Endothelial cell of umbilical vein (primary cell): Measurements from ENCODE around the gene FBXL14.

Experiments
- CTCF ChIP-seq, 2 donors: IDR thresholded peaks; 1 replicate in 1 of 2; 2 replicates in 1 of 2; pipeline ENCODE4 v1.5.1; 2011; ENCODE audit warnings: low read length in 2 of 2, mild to moderate bottlenecking in 2 of 2, moderate library complexity in 2 of 2, control low read depth in 1 of 2, inconsistent platforms in 1 of 2, low read depth in 1 of 2; ENCODE audit not compliant: insufficient read depth in 1 of 2; ENCODE audit errors: extremely low read depth in 1 of 2
- EZH2 ChIP-seq: IDR thresholded peaks from 2 replicates; pipeline ENCODE4 v1.6.1; 2012; ENCODE audit warnings: borderline replicate concordance, low read depth, mild to moderate bottlenecking, moderate library complexity, low read length, inconsistent platforms; ENCODE audit not compliant: severe bottlenecking
- FOS ChIP-seq: IDR thresholded peaks from 2 replicates; pipeline ENCODE4 v1.6.1; 2011; ENCODE audit warnings: mild to moderate bottlenecking, low read length, moderate library complexity, borderline replicate concordance; ENCODE audit not compliant: insufficient read depth
- MAX ChIP-seq: IDR thresholded peaks from 2 replicates; pipeline ENCODE4 v1.6.1; 2011; ENCODE audit not compliant: insufficient read depth, insufficient read length
- POLR2AphosphoS5 ChIP-seq: IDR thresholded peaks from 2 replicates; pipeline ENCODE4 v1.6.1; 2012; ENCODE audit warnings: low read depth, mild to moderate bottlenecking, control low read depth, low read length, moderate library complexity; ENCODE audit not compliant: insufficient read depth

- TF ChIP-seq CTCF (IDR thresholded peaks at IDR 0.05; ENCODE audit: extremely low read depth in 1 of 2, insufficient read depth in 1 of 2, low read depth in 1 of 2, low read length in 2 of 2) (no peak), FOS (no peak), EZH2 (no peak), POLR2AphosphoS5 (no peak), MAX (no peak)
These were observed 27.8 kb downstream of the FBXL14 start for GRCh38 chr12:1566449-1567135.
